ENCODE measurements around the gene MGAT4C.

MGAT4C gene

DNA sequence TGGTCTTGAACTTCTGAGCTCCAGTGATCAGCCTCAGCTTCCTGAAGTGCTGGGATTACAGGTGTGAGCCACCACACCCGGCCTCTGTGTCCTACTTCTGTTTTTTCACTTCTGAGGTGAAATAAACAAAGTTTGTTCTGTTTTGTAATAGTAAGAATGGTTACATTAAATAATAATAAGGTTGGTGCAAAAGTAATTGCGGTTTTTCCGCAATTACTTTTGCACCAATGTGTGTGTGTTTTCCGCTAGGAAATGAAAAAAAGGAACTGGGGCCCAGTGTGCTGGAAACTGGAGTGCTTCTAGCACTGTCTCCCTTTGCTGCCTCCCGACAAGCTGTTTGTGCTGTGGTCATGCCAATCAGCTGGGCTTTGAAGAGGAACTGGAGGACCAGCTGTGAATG lies 241.2 kb downstream of the MGAT4C start:
- Histone ChIP-seq H3K27me3 (replicated peaks; ENCODE audit: control insufficient read depth, insufficient read depth, low read length, poor library complexity, severe bottlenecking) (no peaks in the 10 kb centered on the region), H3K9me3 (ENCODE audit: control insufficient read depth, low read length) (no peaks in the 10 kb centered on the region), H3K36me3 (ENCODE audit: control insufficient read depth, insufficient read depth, low read length) (no peaks in the 10 kb centered on the region), H3K27ac (ENCODE audit: insufficient read depth, low read length, poor library complexity, severe bottlenecking) (no peak overlapping the region), H3K4me3 (ENCODE audit: insufficient read depth, low read depth, low read length, poor library complexity, severe bottlenecking) (no peak overlapping the region), H3K4me1 (ENCODE audit: control insufficient read depth, insufficient read depth, low read length, poor library complexity, severe bottlenecking) (no peaks in the 10 kb centered on the region)
- DNase-seq, result no peak

DNA sequence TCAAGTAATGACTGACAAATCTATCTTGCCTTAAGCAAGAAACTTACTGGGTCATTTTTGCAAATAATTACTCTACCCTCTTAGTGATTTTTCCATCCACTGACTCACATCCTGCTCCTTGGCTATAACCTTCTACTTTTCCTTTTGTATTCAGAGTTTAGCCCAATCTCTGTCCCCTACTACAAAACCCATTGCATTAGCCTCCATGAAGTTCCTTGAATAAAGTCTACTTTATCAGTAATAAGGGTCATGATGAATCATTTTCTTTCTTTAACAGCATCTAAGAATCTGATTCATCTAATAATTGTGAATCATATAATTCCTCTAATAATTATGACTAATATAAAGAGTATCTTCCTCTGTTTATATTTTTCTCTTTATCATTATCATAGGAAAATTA lies 249.5 kb downstream of the MGAT4C start:
- H3K27ac ChIP-seq (ENCODE audit: insufficient read depth, low read length, poor library complexity, severe bottlenecking), result no peak overlapping the region

DNA sequence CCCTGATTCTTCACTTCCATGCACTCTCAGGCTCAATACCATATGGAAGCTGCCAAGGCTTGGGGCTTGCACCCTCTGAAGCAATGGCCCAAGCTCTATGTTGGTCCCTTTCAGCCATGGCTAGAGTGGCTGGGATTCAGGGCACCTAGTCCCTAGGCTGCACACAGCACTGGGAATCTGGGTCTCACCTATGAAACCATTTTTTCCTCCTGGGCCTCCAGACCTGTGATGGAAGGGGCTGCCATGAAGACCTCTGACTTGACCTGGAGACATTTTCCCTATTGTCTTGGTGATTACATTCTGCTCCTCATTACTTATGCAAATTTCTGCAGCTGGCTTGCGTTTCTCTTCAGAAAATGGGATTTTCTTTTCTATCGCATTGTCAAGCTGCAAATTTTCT lies 258.1 kb downstream of the MGAT4C start:
- no peaks in the 10 kb centered on the region for H3K27me3 ChIP-seq (replicated peaks; ENCODE audit: control insufficient read depth, insufficient read depth, low read length, poor library complexity, severe bottlenecking)
- H3K27ac ChIP-seq (ENCODE audit: insufficient read depth, low read length, poor library complexity, severe bottlenecking), result no peak overlapping the region
- DNase-seq, result no peak
- no peak overlapping the region for H3K4me3 ChIP-seq (ENCODE audit: insufficient read depth, low read depth, low read length, poor library complexity, severe bottlenecking)
- H3K4me1 ChIP-seq (ENCODE audit: control insufficient read depth, insufficient read depth, low read length, poor library complexity, severe bottlenecking), result no peaks in the 10 kb centered on the region
- no peaks in the 10 kb centered on the region for H3K36me3 ChIP-seq (ENCODE audit: control insufficient read depth, insufficient read depth, low read length)
- no peaks in the 10 kb centered on the region for H3K9me3 ChIP-seq (ENCODE audit: control insufficient read depth, low read length)

More for the DNA sequence above, 249.5 kb downstream of the MGAT4C start:
- no peaks in the 10 kb centered on the region for H3K4me1 ChIP-seq (ENCODE audit: control insufficient read depth, insufficient read depth, low read length, poor library complexity, severe bottlenecking)
- no peaks in the 10 kb centered on the region for H3K27me3 ChIP-seq (replicated peaks; ENCODE audit: control insufficient read depth, insufficient read depth, low read length, poor library complexity, severe bottlenecking)
- H3K9me3 ChIP-seq (ENCODE audit: control insufficient read depth, low read length), result no peaks in the 10 kb centered on the region
- DNase-seq, result no peak
- no peaks in the 10 kb centered on the region for H3K36me3 ChIP-seq (ENCODE audit: control insufficient read depth, insufficient read depth, low read length)
- no peak overlapping the region for H3K4me3 ChIP-seq (ENCODE audit: insufficient read depth, low read depth, low read length, poor library complexity, severe bottlenecking)

DNA sequence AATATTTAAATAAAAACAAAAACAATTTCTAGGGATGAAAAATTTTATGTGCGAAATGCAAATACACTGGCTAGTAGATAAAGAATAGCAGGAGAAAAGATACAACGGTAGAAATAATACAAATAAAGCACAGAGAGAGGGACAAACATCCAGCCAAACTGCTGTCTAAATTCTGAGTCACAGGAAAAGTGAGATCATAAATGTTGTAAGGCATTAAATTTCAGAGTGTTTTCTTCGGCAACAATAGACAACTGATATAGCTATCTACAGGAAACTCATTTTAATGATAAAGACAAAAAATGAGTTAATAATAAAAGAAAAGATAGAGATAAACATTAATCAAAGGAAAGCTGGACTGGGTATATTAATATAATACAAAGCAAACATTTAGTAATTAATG lies 259.9 kb downstream of the MGAT4C start:
- no peak overlapping the region for H3K4me3 ChIP-seq (ENCODE audit: insufficient read depth, low read depth, low read length, poor library complexity, severe bottlenecking)
- no peak overlapping the region for H3K27ac ChIP-seq (ENCODE audit: insufficient read depth, low read length, poor library complexity, severe bottlenecking)
- H3K27me3 ChIP-seq (replicated peaks; ENCODE audit: control insufficient read depth, insufficient read depth, low read length, poor library complexity, severe bottlenecking), result no peaks in the 10 kb centered on the region
- DNase-seq, result no peak
- no peaks in the 10 kb centered on the region for H3K36me3 ChIP-seq (ENCODE audit: control insufficient read depth, insufficient read depth, low read length)
- peaks cover 8% of the 10 kb centered on the region for H3K9me3 ChIP-seq (ENCODE audit: control insufficient read depth, low read length)
- no peaks in the 10 kb centered on the region for H3K4me1 ChIP-seq (ENCODE audit: control insufficient read depth, insufficient read depth, low read length, poor library complexity, severe bottlenecking)

DNA sequence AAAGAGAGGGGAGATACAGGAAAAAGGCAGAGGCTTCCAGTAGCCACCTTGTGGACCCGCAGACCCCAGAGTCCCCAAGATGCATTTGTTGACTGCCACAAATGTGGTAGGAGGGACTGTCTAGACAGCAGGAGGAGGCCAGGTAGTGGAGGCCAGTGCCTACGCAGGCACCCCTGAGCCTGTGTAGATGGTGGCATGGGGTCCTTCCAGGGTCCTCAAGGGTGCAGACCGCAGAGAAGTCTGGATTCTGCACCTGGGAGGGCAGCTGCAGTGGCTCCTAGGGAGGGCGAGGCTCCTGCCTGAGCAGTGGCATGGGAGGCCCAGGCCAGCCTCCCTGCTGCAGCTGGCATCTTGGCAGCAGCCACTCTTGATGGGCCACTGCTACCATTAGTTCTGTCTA lies 262.4 kb downstream of the MGAT4C start:
- Histone ChIP-seq H3K4me3 (ENCODE audit: insufficient read depth, low read depth, low read length, poor library complexity, severe bottlenecking) (no peak overlapping the region), H3K4me1 (ENCODE audit: control insufficient read depth, insufficient read depth, low read length, poor library complexity, severe bottlenecking) (no peaks in the 10 kb centered on the region), H3K9me3 (ENCODE audit: control insufficient read depth, low read length) (peaks cover 8% of the 10 kb centered on the region), H3K36me3 (ENCODE audit: control insufficient read depth, insufficient read depth, low read length) (no peaks in the 10 kb centered on the region), H3K27ac (ENCODE audit: insufficient read depth, low read length, poor library complexity, severe bottlenecking) (no peak overlapping the region), H3K27me3 (replicated peaks; ENCODE audit: control insufficient read depth, insufficient read depth, low read length, poor library complexity, severe bottlenecking) (no peaks in the 10 kb centered on the region)
- DNase-seq, result no peak

DNA sequence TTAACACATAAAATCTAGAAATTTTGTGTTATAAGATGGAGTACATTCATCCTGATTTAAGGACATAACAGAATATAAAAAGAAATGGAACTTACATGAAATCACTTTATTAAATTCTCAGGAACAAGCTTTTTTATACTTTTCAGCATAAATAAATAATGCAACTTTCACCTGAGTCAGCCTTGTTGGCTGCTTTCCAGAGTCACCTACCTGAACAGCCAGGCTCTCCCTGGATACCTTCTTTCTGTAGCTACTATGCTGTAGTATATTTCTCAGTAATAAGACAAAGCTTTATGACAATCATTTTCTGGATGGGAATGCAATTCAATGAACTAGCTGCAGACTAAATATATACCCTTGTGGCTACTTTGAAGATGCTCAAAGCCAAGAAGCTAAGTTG lies 270.2 kb downstream of the MGAT4C start:
- Histone ChIP-seq H3K4me1 (ENCODE audit: control insufficient read depth, insufficient read depth, low read length, poor library complexity, severe bottlenecking) (no peaks in the 10 kb centered on the region), H3K4me3 (ENCODE audit: insufficient read depth, low read depth, low read length, poor library complexity, severe bottlenecking) (no peak overlapping the region), H3K27me3 (replicated peaks; ENCODE audit: control insufficient read depth, insufficient read depth, low read length, poor library complexity, severe bottlenecking) (no peaks in the 10 kb centered on the region), H3K9me3 (ENCODE audit: control insufficient read depth, low read length) (no peaks in the 10 kb centered on the region), H3K36me3 (ENCODE audit: control insufficient read depth, insufficient read depth, low read length) (no peaks in the 10 kb centered on the region), H3K27ac (ENCODE audit: insufficient read depth, low read length, poor library complexity, severe bottlenecking) (no peak overlapping the region)
- no peak for DNase-seq

DNA sequence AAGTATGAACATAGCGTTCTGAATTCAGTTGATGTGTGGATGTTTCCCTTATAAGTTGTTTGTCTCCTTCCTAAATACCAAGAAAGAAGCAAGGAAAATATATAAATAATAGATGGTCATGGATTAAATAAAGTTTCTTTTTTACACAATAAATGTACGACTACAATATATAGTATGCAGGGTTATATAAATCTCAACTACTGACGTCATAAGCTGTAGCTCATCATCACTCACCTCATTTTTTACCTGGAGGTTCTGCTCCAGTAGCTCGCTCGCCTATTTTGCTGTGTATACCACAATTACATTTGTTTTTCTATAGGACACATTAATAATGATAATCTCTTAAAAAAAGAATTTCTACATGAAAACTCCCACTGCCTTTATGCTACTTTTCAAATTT lies 272.6 kb downstream of the MGAT4C start:
- DNase-seq, result no peak
- no peaks in the 10 kb centered on the region for H3K4me1 ChIP-seq (ENCODE audit: control insufficient read depth, insufficient read depth, low read length, poor library complexity, severe bottlenecking)
- H3K4me3 ChIP-seq (ENCODE audit: insufficient read depth, low read depth, low read length, poor library complexity, severe bottlenecking), result no peak overlapping the region
- H3K27me3 ChIP-seq (replicated peaks; ENCODE audit: control insufficient read depth, insufficient read depth, low read length, poor library complexity, severe bottlenecking), result no peaks in the 10 kb centered on the region
- no peaks in the 10 kb centered on the region for H3K36me3 ChIP-seq (ENCODE audit: control insufficient read depth, insufficient read depth, low read length)
- H3K9me3 ChIP-seq (ENCODE audit: control insufficient read depth, low read length), result no peaks in the 10 kb centered on the region
- H3K27ac ChIP-seq (ENCODE audit: insufficient read depth, low read length, poor library complexity, severe bottlenecking), result no peak overlapping the region

DNA sequence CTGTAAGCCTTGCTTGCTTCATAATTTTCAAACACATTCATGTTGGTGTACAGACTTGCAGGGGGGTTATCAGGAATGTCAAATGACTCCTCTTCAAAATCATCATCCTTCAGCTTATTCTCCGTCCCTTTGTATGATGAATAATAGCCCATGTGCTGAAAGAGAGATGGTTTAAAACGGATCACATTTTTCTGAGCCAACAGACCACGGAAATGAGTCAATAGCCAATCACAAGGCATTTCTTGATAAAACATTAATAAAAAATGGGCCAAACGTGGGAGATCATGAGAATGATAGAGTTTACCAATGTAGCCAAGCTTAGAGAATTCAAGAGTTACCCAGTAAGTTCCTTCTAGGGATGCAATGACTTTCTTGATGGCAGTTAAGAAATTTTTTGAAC lies 276.6 kb downstream of the MGAT4C start:
- Histone ChIP-seq H3K36me3 (ENCODE audit: control insufficient read depth, insufficient read depth, low read length) (no peaks in the 10 kb centered on the region), H3K27me3 (replicated peaks; ENCODE audit: control insufficient read depth, insufficient read depth, low read length, poor library complexity, severe bottlenecking) (no peaks in the 10 kb centered on the region), H3K4me3 (ENCODE audit: insufficient read depth, low read depth, low read length, poor library complexity, severe bottlenecking) (no peak overlapping the region), H3K27ac (ENCODE audit: insufficient read depth, low read length, poor library complexity, severe bottlenecking) (no peak overlapping the region), H3K9me3 (ENCODE audit: control insufficient read depth, low read length) (no peaks in the 10 kb centered on the region), H3K4me1 (ENCODE audit: control insufficient read depth, insufficient read depth, low read length, poor library complexity, severe bottlenecking) (no peaks in the 10 kb centered on the region)
- no peak for DNase-seq

DNA sequence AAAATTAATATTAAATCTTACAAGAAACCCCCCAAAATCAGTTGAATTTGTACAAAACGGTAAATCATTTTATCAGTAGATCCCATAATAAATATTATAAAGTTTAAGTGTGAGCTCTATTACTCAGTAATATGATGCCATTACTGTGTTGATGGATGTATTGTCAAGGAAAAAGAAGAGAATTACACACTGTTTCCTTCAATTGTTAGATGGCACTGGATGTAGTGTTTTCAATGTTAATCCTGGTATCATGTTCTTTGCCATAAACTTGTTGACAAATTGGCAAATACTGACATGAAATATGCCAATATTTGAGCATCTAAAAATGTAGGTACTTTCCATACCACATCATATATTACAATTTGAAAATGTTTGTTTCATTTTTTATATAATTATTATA lies 280.5 kb downstream of the MGAT4C start:
- H3K27ac ChIP-seq (ENCODE audit: insufficient read depth, low read length, poor library complexity, severe bottlenecking), result no peak overlapping the region
- H3K27me3 ChIP-seq (replicated peaks; ENCODE audit: control insufficient read depth, insufficient read depth, low read length, poor library complexity, severe bottlenecking), result no peaks in the 10 kb centered on the region
- no peaks in the 10 kb centered on the region for H3K36me3 ChIP-seq (ENCODE audit: control insufficient read depth, insufficient read depth, low read length)
- no peak overlapping the region for H3K4me3 ChIP-seq (ENCODE audit: insufficient read depth, low read depth, low read length, poor library complexity, severe bottlenecking)
- H3K4me1 ChIP-seq (ENCODE audit: control insufficient read depth, insufficient read depth, low read length, poor library complexity, severe bottlenecking), result no peaks in the 10 kb centered on the region
- no peaks in the 10 kb centered on the region for H3K9me3 ChIP-seq (ENCODE audit: control insufficient read depth, low read length)
- DNase-seq, result no peak

DNA sequence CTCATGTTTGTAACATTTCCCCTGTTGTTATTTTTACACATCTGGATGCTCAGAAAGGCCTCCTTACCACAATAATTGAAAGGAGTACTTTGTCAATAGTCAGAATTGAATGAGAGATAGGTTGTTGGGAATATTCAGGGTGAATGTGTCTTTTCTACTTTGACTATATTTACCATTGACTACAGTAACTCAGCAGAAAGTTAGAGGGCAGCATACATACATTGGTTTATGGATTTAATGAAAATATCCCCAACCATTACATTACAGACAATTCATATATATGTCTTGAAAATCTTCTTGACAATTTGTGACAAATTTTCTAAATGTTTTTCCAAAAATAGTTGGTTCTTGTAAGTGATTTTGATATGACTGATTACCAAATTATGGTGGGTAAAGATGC lies 284.4 kb downstream of the MGAT4C start:
- Histone ChIP-seq H3K9me3 (ENCODE audit: control insufficient read depth, low read length) (no peaks in the 10 kb centered on the region), H3K36me3 (ENCODE audit: control insufficient read depth, insufficient read depth, low read length) (no peaks in the 10 kb centered on the region), H3K4me3 (ENCODE audit: insufficient read depth, low read depth, low read length, poor library complexity, severe bottlenecking) (no peak overlapping the region), H3K27me3 (replicated peaks; ENCODE audit: control insufficient read depth, insufficient read depth, low read length, poor library complexity, severe bottlenecking) (no peaks in the 10 kb centered on the region), H3K27ac (ENCODE audit: insufficient read depth, low read length, poor library complexity, severe bottlenecking) (no peak overlapping the region), H3K4me1 (ENCODE audit: control insufficient read depth, insufficient read depth, low read length, poor library complexity, severe bottlenecking) (no peaks in the 10 kb centered on the region)
- no peak for DNase-seq

DNA sequence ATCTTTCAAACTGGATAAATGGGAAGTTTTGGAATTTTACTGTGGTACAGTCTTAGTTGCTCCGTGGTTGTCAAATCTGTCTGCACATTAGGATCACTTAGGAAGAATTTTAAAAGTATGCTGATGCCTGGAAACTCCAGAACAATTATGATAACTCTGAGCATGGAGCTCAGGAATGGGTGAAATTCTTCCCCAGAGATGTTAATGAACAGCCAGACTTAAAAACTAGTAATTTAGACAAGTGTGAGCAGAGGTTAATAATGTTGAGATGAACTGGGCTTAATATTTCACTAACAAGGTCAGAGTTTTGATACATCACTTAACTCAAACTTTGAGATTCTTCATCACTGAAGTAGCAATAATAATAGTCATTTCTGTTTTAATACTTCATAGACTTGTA lies 287.6 kb downstream of the MGAT4C start:
- Histone ChIP-seq H3K36me3 (ENCODE audit: control insufficient read depth, insufficient read depth, low read length) (no peaks in the 10 kb centered on the region), H3K27ac (ENCODE audit: insufficient read depth, low read length, poor library complexity, severe bottlenecking) (no peak overlapping the region), H3K4me1 (ENCODE audit: control insufficient read depth, insufficient read depth, low read length, poor library complexity, severe bottlenecking) (no peaks in the 10 kb centered on the region), H3K9me3 (ENCODE audit: control insufficient read depth, low read length) (no peaks in the 10 kb centered on the region), H3K4me3 (ENCODE audit: insufficient read depth, low read depth, low read length, poor library complexity, severe bottlenecking) (no peak overlapping the region), H3K27me3 (replicated peaks; ENCODE audit: control insufficient read depth, insufficient read depth, low read length, poor library complexity, severe bottlenecking) (no peaks in the 10 kb centered on the region)
- no peak for DNase-seq
